ENCODE measurements around the gene PIEZO1.
A peak's percentile ranks its signal among the peaks of the same experiment; 100 is the strongest.

Gene PIEZO1

DNA sequence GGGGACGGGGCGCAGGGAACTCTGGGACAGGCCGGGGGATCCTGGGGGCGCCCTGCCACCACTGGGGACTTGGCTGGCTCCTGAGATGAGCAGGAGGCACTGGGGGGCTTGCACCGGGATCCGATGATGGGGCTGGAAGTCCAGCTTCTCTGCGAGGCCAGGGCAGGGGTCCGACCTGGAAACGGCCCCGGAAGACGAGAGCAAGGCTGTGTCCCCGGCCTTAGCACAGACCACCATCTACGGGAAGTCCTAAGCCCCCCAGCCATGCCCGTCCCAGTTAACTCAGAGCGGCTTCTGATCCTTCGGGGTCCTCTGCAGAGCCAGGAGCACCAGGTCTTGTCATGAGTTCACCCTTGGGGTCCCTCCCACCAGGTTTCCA lies 19.1 kb upstream of the PIEZO1 start:
- Histone ChIP-seq H3K9ac (ENCODE audit: low read length in 2 of 2) (no peak overlapping the region), H3K9me3 (ENCODE audit: control insufficient read depth in 2 of 2, low read length in 2 of 2) (no peaks in the 10 kb centered on the region), H3K4me1 (ENCODE audit: control insufficient read depth, insufficient read depth, low read length) (peaks cover 8% of the 10 kb centered on the region), H3K27ac (ENCODE audit: low read length) (no peak overlapping the region), H3K27me3 (ENCODE audit: control insufficient read depth in 1 of 2, insufficient read depth in 2 of 2, low read length in 2 of 2) (peaks cover 2 to 8% of the 10 kb centered on the region in 2 donors), H3K36me3 (ENCODE audit: control insufficient read depth in 2 of 2, insufficient read depth in 2 of 2, low read length in 2 of 2) (peaks cover 2% of the 10 kb centered on the region in 2 donors), H3K4me3 (ENCODE audit: low read length in 2 of 2) (peak overlapping the region in 1 of 2 donors; percentile 8)

DNA sequence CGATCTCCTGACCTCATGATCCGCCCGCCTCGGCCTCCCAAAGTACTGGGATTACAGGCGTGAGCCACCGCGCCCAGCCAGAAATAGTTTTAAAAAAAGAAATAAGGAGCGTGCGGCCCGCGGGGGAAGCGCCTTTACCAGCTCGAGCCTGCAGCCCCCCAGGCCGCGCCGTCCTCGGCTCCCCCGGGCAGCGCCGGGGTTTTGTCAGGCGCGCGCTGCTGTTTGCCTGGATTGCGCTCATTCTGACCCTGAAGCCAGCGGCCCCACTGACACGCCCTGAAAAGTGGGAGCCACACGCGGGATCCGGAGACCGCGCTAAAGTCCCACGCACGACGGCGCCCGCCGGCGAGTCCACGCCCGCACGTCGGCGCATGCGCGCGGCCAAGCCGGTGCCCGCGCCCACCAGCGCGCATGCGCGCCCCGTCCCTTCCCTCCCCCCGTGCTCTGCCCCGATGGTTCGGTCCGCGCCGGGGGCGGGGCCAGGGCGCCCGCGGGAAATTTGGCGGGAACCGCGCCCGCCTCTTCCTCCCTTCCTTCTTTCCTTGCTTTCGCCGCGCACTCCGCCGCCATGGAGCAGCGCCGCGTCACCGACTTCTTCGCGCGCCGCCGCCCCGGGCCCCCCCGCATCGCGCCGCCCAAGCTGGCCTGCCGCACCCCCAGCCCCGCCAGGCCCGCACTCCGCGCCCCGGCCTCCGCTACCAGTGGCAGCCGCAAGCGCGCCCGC lies 18.4 kb upstream of the PIEZO1 start, which contains the start of gene CDT1:
TSS of gene CDT1 (plus strand) at position 526 of the 724 bp plus-strand sequence. CDS start at position 569, 43 bp downstream.
- no peaks in the 10 kb centered on the region for H3K36me3 ChIP-seq (ENCODE audit: control insufficient read depth in 2 of 2, insufficient read depth in 2 of 2, low read length in 2 of 2)
- no peak within 1 kb of the TSS for H3K27ac ChIP-seq (ENCODE audit: low read length)
- peaks cover 2 to 8% of the 10 kb centered on the region in 2 donors for H3K27me3 ChIP-seq (ENCODE audit: control insufficient read depth in 1 of 2, insufficient read depth in 2 of 2, low read length in 2 of 2)
- H3K4me1 ChIP-seq (ENCODE audit: control insufficient read depth, insufficient read depth, low read length): peaks cover 8% of the 10 kb centered on the region
- H3K4me3 ChIP-seq (ENCODE audit: low read length in 2 of 2): peak within 1 kb of the TSS; percentile 60 to 75
- H3K9ac ChIP-seq (ENCODE audit: low read length in 2 of 2): peak within 1 kb of the TSS; percentile 45 to 51
- no peaks in the 10 kb centered on the region for H3K9me3 ChIP-seq (ENCODE audit: control insufficient read depth in 2 of 2, low read length in 2 of 2)

- peaks cover 8% of the 10 kb centered on the region for H3K4me1 ChIP-seq (ENCODE audit: control insufficient read depth, insufficient read depth, low read length)
- no peak overlapping the region for H3K27ac ChIP-seq (ENCODE audit: low read length)
- peaks cover 2 to 8% of the 10 kb centered on the region in 2 donors for H3K27me3 ChIP-seq (ENCODE audit: control insufficient read depth in 1 of 2, insufficient read depth in 2 of 2, low read length in 2 of 2)
- no peak overlapping the region for H3K4me3 ChIP-seq (ENCODE audit: low read length in 2 of 2)
- H3K36me3 ChIP-seq (ENCODE audit: control insufficient read depth in 2 of 2, insufficient read depth in 2 of 2, low read length in 2 of 2): no peaks in the 10 kb centered on the region
- no peak overlapping the region for H3K9ac ChIP-seq (ENCODE audit: low read length in 2 of 2)
- H3K9me3 ChIP-seq (ENCODE audit: control insufficient read depth in 2 of 2, low read length in 2 of 2): no peaks in the 10 kb centered on the region
These were observed 15.2 kb upstream of the PIEZO1 start for GRCh38 chr16:88800277-88800592.

GRCh38 chr16:88799569-88800276 lies 14.7 kb upstream of the PIEZO1 start:
- Histone ChIP-seq H3K4me1 (ENCODE audit: control insufficient read depth, insufficient read depth, low read length) (peaks cover 8% of the 10 kb centered on the region), H3K27me3 (ENCODE audit: control insufficient read depth in 1 of 2, insufficient read depth in 2 of 2, low read length in 2 of 2) (peaks cover 2 to 6% of the 10 kb centered on the region in 2 donors), H3K9ac (ENCODE audit: low read length in 2 of 2) (no peak overlapping the region), H3K36me3 (ENCODE audit: control insufficient read depth in 2 of 2, insufficient read depth in 2 of 2, low read length in 2 of 2) (no peaks in the 10 kb centered on the region), H3K27ac (ENCODE audit: low read length) (no peak overlapping the region), H3K4me3 (ENCODE audit: low read length in 2 of 2) (no peak overlapping the region), H3K9me3 (ENCODE audit: control insufficient read depth in 2 of 2, low read length in 2 of 2) (no peaks in the 10 kb centered on the region)

DNA sequence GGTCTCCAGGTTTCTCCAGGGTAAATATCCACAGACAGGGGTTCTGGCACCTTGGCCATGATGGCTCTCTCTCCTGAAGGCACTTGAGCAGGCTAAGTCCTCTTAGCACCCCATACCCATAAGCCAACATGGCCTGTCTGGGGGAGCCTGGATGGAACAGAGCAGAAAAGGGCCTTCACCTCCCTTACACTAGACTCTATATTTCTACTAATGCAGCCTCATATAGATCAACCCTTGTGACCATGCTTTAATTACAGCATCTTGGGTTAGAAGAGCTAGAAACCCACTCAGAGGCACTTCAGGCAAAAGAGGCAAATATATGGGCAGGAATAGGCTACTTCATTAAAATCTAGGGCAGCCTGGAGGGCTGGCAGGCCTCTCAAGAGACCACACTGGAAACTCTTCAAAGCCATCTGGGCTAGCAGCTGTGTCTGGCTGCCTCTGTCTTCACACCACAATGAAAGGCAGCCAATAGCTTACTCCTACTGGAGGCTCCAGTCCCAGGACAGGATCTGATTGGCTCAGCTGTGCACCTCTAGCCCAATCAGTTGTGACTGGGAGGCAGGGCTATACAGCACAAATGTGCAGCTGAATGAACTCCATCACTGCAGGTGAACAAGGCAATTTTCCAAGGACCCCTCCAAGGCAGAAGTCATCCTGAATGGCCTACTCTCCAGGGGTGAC lies 13.9 kb upstream of the PIEZO1 start:
- Histone ChIP-seq H3K36me3 (ENCODE audit: control insufficient read depth in 2 of 2, insufficient read depth in 2 of 2, low read length in 2 of 2) (no peaks in the 10 kb centered on the region), H3K4me3 (ENCODE audit: low read length in 2 of 2) (no peak overlapping the region), H3K4me1 (ENCODE audit: control insufficient read depth, insufficient read depth, low read length) (peaks cover 3% of the 10 kb centered on the region), H3K27me3 (ENCODE audit: control insufficient read depth in 1 of 2, insufficient read depth in 2 of 2, low read length in 2 of 2) (no peaks in the 10 kb centered on the region), H3K27ac (ENCODE audit: low read length) (no peak overlapping the region), H3K9ac (ENCODE audit: low read length in 2 of 2) (no peak overlapping the region), H3K9me3 (ENCODE audit: control insufficient read depth in 2 of 2, low read length in 2 of 2) (no peaks in the 10 kb centered on the region)

- no peaks in the 10 kb centered on the region for H3K9me3 ChIP-seq (ENCODE audit: control insufficient read depth in 2 of 2, low read length in 2 of 2)
- no peak overlapping the region for H3K4me3 ChIP-seq (ENCODE audit: low read length in 2 of 2)
- peaks cover 3% of the 10 kb centered on the region for H3K4me1 ChIP-seq (ENCODE audit: control insufficient read depth, insufficient read depth, low read length)
- H3K9ac ChIP-seq (ENCODE audit: low read length in 2 of 2): no peak overlapping the region
- H3K27ac ChIP-seq (ENCODE audit: low read length): no peak overlapping the region
- H3K27me3 ChIP-seq (ENCODE audit: control insufficient read depth in 1 of 2, insufficient read depth in 2 of 2, low read length in 2 of 2): peaks cover 0 to 5% of the 10 kb centered on the region in 2 donors
- H3K36me3 ChIP-seq (ENCODE audit: control insufficient read depth in 2 of 2, insufficient read depth in 2 of 2, low read length in 2 of 2): no peaks in the 10 kb centered on the region
These were observed 13.1 kb upstream of the PIEZO1 start for GRCh38 chr16:88798073-88798472.

- Histone ChIP-seq H3K9me3 (ENCODE audit: control insufficient read depth in 2 of 2, low read length in 2 of 2) (no peaks in the 10 kb centered on the region), H3K9ac (ENCODE audit: low read length in 2 of 2) (no peak overlapping the region), H3K36me3 (ENCODE audit: control insufficient read depth in 2 of 2, insufficient read depth in 2 of 2, low read length in 2 of 2) (no peaks in the 10 kb centered on the region), H3K4me1 (ENCODE audit: control insufficient read depth, insufficient read depth, low read length) (no peaks in the 10 kb centered on the region), H3K4me3 (ENCODE audit: low read length in 2 of 2) (no peak overlapping the region), H3K27ac (ENCODE audit: low read length) (no peak overlapping the region), H3K27me3 (ENCODE audit: control insufficient read depth in 1 of 2, insufficient read depth in 2 of 2, low read length in 2 of 2) (peaks cover 11 to 12% of the 10 kb centered on the region in 2 donors)
These were observed 11.3 kb upstream of the PIEZO1 start for GRCh38 chr16:88796278-88796677.

DNA sequence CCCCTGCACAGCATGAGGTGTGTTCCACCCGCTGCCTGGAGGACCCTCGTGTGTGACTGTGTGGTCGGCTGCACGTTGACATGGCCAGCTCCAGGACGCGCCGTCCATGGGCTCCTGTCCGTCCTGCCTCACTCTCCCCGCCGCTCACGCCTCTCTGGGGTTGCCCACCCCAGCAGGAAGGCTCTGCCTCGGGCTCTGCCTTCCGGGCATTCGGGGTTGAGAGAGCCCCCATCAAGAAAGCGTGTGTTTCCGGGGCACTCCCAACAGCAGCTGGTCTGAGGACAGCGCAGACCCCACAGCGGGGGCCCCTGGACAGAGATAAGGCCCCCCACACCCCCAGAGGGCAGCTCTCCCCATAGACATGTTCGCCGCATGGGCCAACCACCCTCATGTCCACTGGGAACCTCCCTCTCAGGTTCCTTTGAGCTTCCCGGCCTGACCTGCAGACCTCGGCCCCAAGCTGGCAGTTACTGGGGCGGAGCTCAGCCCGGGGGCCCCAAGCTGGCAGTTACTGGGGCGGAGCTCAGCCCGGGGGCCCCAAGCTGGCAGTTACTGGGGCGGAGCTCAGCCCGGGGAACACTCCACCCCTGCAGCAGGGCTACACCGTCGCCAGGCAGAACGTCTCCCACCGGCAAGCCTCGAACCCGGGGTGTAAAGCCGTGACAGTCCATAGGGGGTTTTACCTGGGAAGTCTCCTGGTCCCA lies 8.4 kb upstream of the PIEZO1 start:
- Histone ChIP-seq H3K4me1 (ENCODE audit: control insufficient read depth, insufficient read depth, low read length) (peaks cover 2% of the 10 kb centered on the region), H3K4me3 (ENCODE audit: low read length in 2 of 2) (no peak overlapping the region), H3K27me3 (ENCODE audit: control insufficient read depth in 1 of 2, insufficient read depth in 2 of 2, low read length in 2 of 2) (peaks cover 11 to 13% of the 10 kb centered on the region in 2 donors), H3K36me3 (ENCODE audit: control insufficient read depth in 2 of 2, insufficient read depth in 2 of 2, low read length in 2 of 2) (no peaks in the 10 kb centered on the region), H3K9ac (ENCODE audit: low read length in 2 of 2) (no peak overlapping the region), H3K27ac (ENCODE audit: low read length) (no peak overlapping the region), H3K9me3 (ENCODE audit: control insufficient read depth in 2 of 2, low read length in 2 of 2) (no peaks in the 10 kb centered on the region)

- Histone ChIP-seq H3K9ac (ENCODE audit: low read length in 2 of 2) (no peak overlapping the region), H3K27ac (ENCODE audit: low read length) (no peak overlapping the region), H3K4me3 (ENCODE audit: low read length in 2 of 2) (no peak overlapping the region), H3K36me3 (ENCODE audit: control insufficient read depth in 2 of 2, insufficient read depth in 2 of 2, low read length in 2 of 2) (no peaks in the 10 kb centered on the region), H3K27me3 (ENCODE audit: control insufficient read depth in 1 of 2, insufficient read depth in 2 of 2, low read length in 2 of 2) (peaks cover 11 to 13% of the 10 kb centered on the region in 2 donors), H3K9me3 (ENCODE audit: control insufficient read depth in 2 of 2, low read length in 2 of 2) (no peaks in the 10 kb centered on the region), H3K4me1 (ENCODE audit: control insufficient read depth, insufficient read depth, low read length) (peaks cover 2% of the 10 kb centered on the region)
These were observed 7.7 kb upstream of the PIEZO1 start for GRCh38 chr16:88792668-88793250.

GRCh38 chr16:88792078-88792550 lies 7.1 kb upstream of the PIEZO1 start:
- no peaks in the 10 kb centered on the region for H3K36me3 ChIP-seq (ENCODE audit: control insufficient read depth in 2 of 2, insufficient read depth in 2 of 2, low read length in 2 of 2)
- no peak overlapping the region for H3K27ac ChIP-seq (ENCODE audit: low read length)
- no peak overlapping the region for H3K4me3 ChIP-seq (ENCODE audit: low read length in 2 of 2)
- H3K4me1 ChIP-seq (ENCODE audit: control insufficient read depth, insufficient read depth, low read length): peaks cover 2% of the 10 kb centered on the region
- H3K27me3 ChIP-seq (ENCODE audit: control insufficient read depth in 1 of 2, insufficient read depth in 2 of 2, low read length in 2 of 2): peaks cover 11 to 13% of the 10 kb centered on the region in 2 donors
- H3K9me3 ChIP-seq (ENCODE audit: control insufficient read depth in 2 of 2, low read length in 2 of 2): no peaks in the 10 kb centered on the region
- no peak overlapping the region for H3K9ac ChIP-seq (ENCODE audit: low read length in 2 of 2)

All from stomach smooth muscle (tissue), 2 donors.